GM18873 (cell line): Measurements from ENCODE around the gene OGFOD1.
A peak's percentile ranks its signal among the peaks of the same experiment; 100 is the strongest.

Experiments used
- ATAC-seq: cut with Tn5 transposase; IDR thresholded peaks from one replicate; pipeline ENCODE4 v1.9.1; 2021; ENCODE audit warnings: mild to moderate bottlenecking, moderate library complexity, moderate number of reproducible peaks; ENCODE audit not compliant: unreplicated experiment, low FRiP score

The OGFOD1 gene

DNA sequence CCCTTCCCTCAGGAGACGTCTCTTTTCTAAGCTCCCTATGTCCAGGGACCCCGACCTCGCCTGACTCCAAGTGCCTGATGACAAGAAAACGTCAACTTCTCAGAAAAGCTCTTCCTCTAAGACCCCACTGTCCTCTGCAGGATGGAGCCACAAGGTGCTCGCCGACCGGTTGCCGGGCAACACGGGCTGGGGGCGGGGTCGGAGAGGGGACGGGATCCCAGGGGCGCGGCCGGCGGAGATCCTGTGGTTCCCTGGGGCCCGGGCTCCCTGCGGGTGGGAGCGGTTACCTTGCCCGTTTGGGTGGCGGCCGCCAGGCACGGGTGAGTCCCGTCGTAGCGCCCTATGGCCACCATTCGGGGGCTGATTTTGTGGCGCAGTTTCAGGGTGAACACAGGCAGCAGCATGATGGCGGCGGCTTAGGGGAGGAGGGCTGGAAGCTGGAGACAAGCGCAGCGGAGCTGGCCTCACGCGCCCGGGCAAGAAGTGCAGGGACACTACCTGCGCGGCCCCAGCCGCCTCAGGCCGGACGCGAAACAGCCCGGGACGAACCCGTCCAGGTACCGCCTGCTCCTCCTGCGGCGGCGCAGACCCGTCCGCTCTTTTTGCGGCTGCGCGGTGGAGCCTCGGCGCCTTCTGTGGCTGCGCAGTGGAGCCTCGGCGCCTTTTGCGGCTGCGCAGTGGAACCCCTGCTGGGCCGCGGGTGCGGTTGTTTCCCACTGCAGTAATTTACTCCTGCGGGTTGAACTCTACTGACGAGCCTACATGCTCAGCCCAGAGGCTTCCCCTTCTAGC is 68.3 kb downstream of the OGFOD1 start, which contains the start of gene BBS2:
BBS2 (minus strand) TSS at position 566 of the 792 bp plus-strand sequence; CDS start at position 404, 162 bp downstream.
- peak; percentile 51 for ATAC-seq

DNA sequence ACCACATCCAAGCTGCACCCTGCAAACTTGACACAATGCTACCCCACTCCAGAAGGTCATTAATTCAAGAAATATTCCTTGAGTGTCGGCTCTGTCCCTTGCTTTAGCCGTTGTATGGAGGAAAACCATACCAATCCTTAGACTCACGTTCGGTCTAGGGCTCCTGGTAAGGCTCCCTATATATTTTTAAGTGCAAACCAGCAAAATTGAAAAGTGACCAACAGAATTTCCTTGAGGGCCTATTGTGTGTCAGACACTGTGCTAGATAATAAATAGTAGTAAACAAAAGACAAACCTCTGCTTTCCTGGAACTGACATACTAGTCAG is 68.9 kb downstream of the OGFOD1 start:
- no peak for ATAC-seq

DNA sequence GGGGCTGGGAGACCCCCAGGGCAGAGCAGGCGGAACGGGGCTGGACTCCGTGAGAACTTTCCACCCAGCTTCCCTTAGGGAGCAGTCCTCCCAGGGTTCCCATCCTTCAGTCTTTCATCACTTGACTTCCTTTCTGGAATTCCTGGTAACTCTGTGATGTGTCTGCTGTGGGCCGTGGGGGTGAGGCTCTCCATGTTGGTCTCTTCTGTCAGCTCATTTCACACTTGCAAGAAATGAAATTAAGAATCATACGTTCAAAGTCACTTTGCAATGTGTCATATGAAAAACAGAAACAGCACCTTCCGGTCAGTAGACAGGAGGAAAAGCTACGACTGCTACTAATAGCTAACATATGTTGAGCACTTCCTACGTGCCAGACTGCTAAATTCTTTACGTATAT is 73.9 kb downstream of the OGFOD1 start:
- no peak for ATAC-seq
